GM12874 (cell line): Measurements from ENCODE around the gene ABCG5.

Experiments
- CTCF ChIP-seq: IDR thresholded peaks from 2 replicates; pipeline ENCODE4 v1.5.1; 2011; ENCODE audit warnings: low read depth, mild to moderate bottlenecking, control low read depth, low read length, moderate library complexity; ENCODE audit not compliant: insufficient read depth

ABCG5 gene

DNA sequence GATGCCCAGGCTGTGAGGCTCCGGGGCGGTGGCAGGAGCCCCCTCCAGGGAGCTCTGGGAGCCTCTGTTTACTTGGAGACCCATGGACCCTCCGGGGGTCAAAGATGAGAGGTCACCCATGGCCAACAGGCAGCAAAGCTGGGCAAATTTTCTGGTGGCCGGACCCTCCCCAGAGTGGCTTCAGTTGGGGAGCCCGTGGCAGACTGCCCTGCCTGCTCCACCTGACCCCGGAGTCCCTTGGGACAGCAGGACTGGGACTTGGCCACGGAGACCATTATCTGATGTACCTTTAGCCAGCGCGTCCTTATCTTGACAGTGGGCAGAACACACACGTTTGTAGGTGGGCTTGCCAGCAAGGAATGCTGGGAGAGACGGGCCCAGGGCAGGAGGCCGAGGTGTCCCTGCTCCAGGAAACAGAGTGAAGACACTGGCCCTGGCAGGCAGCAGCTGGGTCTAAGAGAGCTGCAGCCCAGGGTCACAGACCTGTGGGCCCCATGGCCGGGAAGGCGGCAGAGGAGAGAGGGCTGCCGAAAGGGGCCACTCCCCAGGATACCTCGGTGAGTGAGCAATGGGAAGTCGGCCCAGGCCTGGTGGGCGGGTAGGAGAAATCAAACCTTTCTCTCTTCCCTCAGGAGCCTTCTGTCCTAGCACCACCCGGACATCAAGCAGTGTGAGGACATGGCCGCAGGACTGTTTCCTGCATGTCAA, at the start of gene ABCG5, which contains the start of gene ABCG8:
Gene ABCG5 (minus strand): TSS at position 280 of the 708 bp plus-strand sequence. CDS start 160 bp downstream, at position 120.
Gene ABCG8 (plus strand): TSS at position 412 of the 708 bp plus-strand sequence. CDS start 83 bp downstream, at position 495.
- no peak for TF ChIP-seq CTCF

- no peak for TF ChIP-seq CTCF
These were observed 48.5 kb upstream of the ABCG5 start for GRCh38 chr2:43887176-43887575.

DNA sequence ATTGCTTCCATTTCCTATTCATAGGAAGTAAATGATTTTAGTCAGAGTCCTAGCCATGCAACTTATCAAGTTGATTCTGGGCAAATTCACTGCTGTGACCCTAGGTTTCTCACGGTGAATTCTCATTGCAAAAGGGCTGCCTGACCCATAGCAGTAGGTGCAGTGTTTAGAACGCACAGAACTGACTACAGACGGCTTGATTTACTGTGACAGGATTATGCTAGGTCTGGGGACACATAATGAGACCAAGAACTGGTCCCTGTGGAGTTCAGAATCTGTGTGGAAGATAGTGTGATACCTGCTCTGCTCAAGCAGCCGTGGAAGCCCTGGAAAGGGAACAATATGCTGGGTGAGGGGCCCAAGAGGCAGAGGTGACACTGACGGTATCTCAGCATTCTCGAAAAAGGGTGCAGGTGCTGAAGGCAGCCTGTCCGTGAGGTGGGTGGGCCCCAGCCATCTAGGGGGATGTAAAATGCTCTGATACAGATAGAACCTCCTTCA, 46.5 kb upstream of the ABCG5 start:
- TF ChIP-seq CTCF, result no peak

DNA sequence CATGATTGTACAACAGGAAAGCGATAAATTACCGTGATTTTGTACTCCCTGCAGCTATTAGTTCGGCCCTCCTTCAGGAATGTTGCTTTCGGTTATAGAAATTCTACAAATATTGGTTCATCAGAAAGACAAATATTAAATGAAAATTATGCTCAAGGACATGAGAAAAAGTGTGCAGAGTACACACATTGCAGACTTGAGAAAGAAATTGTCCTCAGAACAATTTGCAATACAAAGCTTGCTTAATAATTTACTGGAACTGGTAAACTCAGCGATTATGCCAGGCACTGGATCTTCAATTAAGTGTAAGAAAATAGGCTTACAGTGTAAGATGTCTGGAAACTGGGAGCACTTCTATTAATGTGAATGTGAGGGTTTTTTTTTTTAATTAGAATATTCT, 46.0 kb upstream of the ABCG5 start:
- TF ChIP-seq CTCF, result no peak

GRCh38 chr2:43882312-43882711, 43.7 kb upstream of the ABCG5 start:
- no peak for TF ChIP-seq CTCF

GRCh38 chr2:43880952-43881351, 42.3 kb upstream of the ABCG5 start:
- no peak for TF ChIP-seq CTCF

GRCh38 chr2:43880471-43880870, 41.8 kb upstream of the ABCG5 start:
- no peak for TF ChIP-seq CTCF
